B cell (primary cell): Measurements from ENCODE around the gene ZNF282. TPM values are rescaled to one million over a fixed set of nuclear protein-coding genes. Genes with fewer than 3 reads are reported as not detected.

Source experiments
- ATAC-seq: fragments of 200-7000 bp; cut with Tn5 transposase; one replicate; pipeline ENCODE4 v1.10.0; 2021; ENCODE audit warnings: low read depth, mild to moderate bottlenecking, moderate number of reproducible peaks, moderate library complexity
- CTCF ChIA-PET: fragments of 350-600 bp; sonication (Branson Sonifier 250); formaldehyde crosslinking; loops from one replicate; lab custom pipeline; 2021; ENCODE audit warnings: antibody characterized with exemption, inconsistent platforms; lab: Charles Lee
- POLR2A ChIA-PET: fragments of 350-600 bp; sonication (Branson Sonifier 250); formaldehyde crosslinking; loops from one replicate; lab custom pipeline; 2021; ENCODE audit warnings: antibody characterized with exemption; lab: Charles Lee
- DNase-seq: peaks from one replicate; pipeline ENCODE4 v3.0.0; 2013
- H2AFZ ChIP-seq: 2 replicates; pipeline ENCODE4 v1.6.1; 2012; ENCODE audit warnings: mild to moderate bottlenecking, low read depth, low read length; ENCODE audit not compliant: insufficient read depth, poor library complexity, severe bottlenecking
- H3K27ac ChIP-seq, 2 donors: 1 replicate in 1 of 2; 2 replicates in 1 of 2; pipeline ENCODE4 v1.5.1; 2012 to 2013; ENCODE audit warnings: low read length in 2 of 2, mild to moderate bottlenecking in 2 of 2, moderate library complexity in 1 of 2
- H3K27me3 ChIP-seq, 4 experiments: fragments of 200-600 bp in 1 of 4; sonication (generic) in 1 of 4; replicated peaks in 1 of 4; 1 replicate in 2 of 4; 2 replicates in 2 of 4; pipeline versions ENCODE4 v1.6.1 to v1.7.0; 2013 to 2016; ENCODE audit warnings: low read length in 3 of 4, mild to moderate bottlenecking in 2 of 4, mixed read lengths in 1 of 4, moderate library complexity in 1 of 4; ENCODE audit not compliant: insufficient read depth in 4 of 4, control insufficient read depth in 3 of 4; ENCODE audit errors: control extremely low read depth in 1 of 4
- H3K36me3 ChIP-seq, 2 experiments: replicated peaks in 1 of 2; 1 replicate in 1 of 2; 2 replicates in 1 of 2; pipeline versions ENCODE4 v1.6.1 to v1.7.1; 2013; ENCODE audit warnings: low read length in 1 of 2; ENCODE audit not compliant: insufficient read depth in 2 of 2, control insufficient read depth in 1 of 2; ENCODE audit errors: control extremely low read depth in 1 of 2, extremely low read depth in 1 of 2
- H3K4me1 ChIP-seq, 2 donors: fragments of 200-600 bp in 1 of 2; sonication (generic) in 1 of 2; 1 replicate in 1 of 2; 2 replicates in 1 of 2; pipeline versions ENCODE4 v1.5.1 to v1.6.1; 2013 to 2017; ENCODE audit warnings: low read length in 2 of 2; ENCODE audit not compliant: control insufficient read depth in 2 of 2, insufficient read depth in 2 of 2
- H3K4me2 ChIP-seq: replicated peaks from 2 replicates; pipeline ENCODE3; 2012; ENCODE audit warnings: mild to moderate bottlenecking, low read depth, low read length; ENCODE audit not compliant: poor library complexity, severe bottlenecking
- H3K4me3 ChIP-seq, 5 experiments: fragments of 200-600 bp in 1 of 5; sonication (generic) in 1 of 5; 1 replicate in 3 of 5; 2 replicates in 2 of 5; pipeline versions ENCODE4 v1.5.1 to v1.7.0; 2011 to 2016; ENCODE audit warnings: low read length in 4 of 5, mild to moderate bottlenecking in 4 of 5, low read depth in 2 of 5, control low read depth in 1 of 5, moderate library complexity in 1 of 5; ENCODE audit not compliant: insufficient read depth in 1 of 5; ENCODE audit errors: control extremely low read depth in 1 of 5, extremely low read depth in 1 of 5
- H3K79me2 ChIP-seq: fragments of 200-600 bp; sonication (generic); one replicate; pipeline ENCODE4 v1.6.0; 2016; ENCODE audit warnings: low read length; ENCODE audit not compliant: control insufficient read depth, insufficient read depth
- H3K9ac ChIP-seq: fragments of 200-600 bp; sonication (generic); 2 replicates; pipeline ENCODE4 v1.6.1; 2017; ENCODE audit warnings: mild to moderate bottlenecking, low read length, moderate library complexity
- H3K9me3 ChIP-seq, 3 donors: one replicate each; pipeline versions ENCODE4 v1.6.1 to v1.7.1; 2013; ENCODE audit warnings: low read length in 2 of 3; ENCODE audit not compliant: control insufficient read depth in 2 of 3, insufficient read depth in 1 of 3; ENCODE audit errors: control extremely low read depth in 1 of 3
- H4K20me1 ChIP-seq: 2 replicates; pipeline ENCODE4 v1.6.0; 2012; ENCODE audit warnings: mild to moderate bottlenecking, low read length; ENCODE audit not compliant: insufficient read depth, control insufficient read depth, poor library complexity, severe bottlenecking
- H3K27ac Mint-ChIP-seq: one replicate; pipeline ENCODE4 v1.8.0; 2021; ENCODE audit warnings: mixed read lengths
- H3K27me3 Mint-ChIP-seq: one replicate; pipeline ENCODE4 v1.8.0; 2021; ENCODE audit warnings: mixed read lengths
- H3K4me1 Mint-ChIP-seq: one replicate; pipeline ENCODE4 v1.8.0; 2021; ENCODE audit warnings: mixed read lengths
- H3K4me3 Mint-ChIP-seq: one replicate; pipeline ENCODE4 v1.8.0; 2021; ENCODE audit warnings: mixed read lengths
- H3K9me3 Mint-ChIP-seq: one replicate; pipeline ENCODE4 v1.8.0; 2022; ENCODE audit warnings: mixed read lengths; ENCODE audit not compliant: insufficient read depth
- EZH2 ChIP-seq: IDR thresholded peaks from 2 replicates; pipeline ENCODE4 v1.6.1; 2012; ENCODE audit warnings: borderline replicate concordance, low read depth, mild to moderate bottlenecking, moderate library complexity, low read length; ENCODE audit not compliant: insufficient read depth, poor library complexity, severe bottlenecking
- WGBS: methylation state at CpG from one replicate; pipeline ENCODE4 v1.1.5; 2013; ENCODE audit warnings: missing lambda C conversion rate; ENCODE audit not compliant: insufficient coverage; 5-methylcytosine and 5-hydroxymethylcytosine counted together
- intact Hi-C: fragments of 100-400 bp; cut with micrococcal nuclease; formaldehyde crosslinking; loops from one replicate; pipeline ENCODE4 v1.10.0; 2022
- polyA minus RNA-seq: library from RNA; depleted of rRNA, polyadenylated mRNA; stranded (reverse); fragments of >200 nt; gene quantifications from 2 replicates; pipeline ENCODE4 v1.2.3, GENCODE V29; 2012
- polyA plus RNA-seq: library from polyadenylated mRNA; depleted of rRNA; stranded (reverse); fragments of >200 nt; gene quantifications from 2 replicates; pipeline ENCODE4 v1.2.3, GENCODE V29; 2012
- total RNA-seq, 2 donors: library from RNA; stranded (reverse); fragments of 120-200 nt in 1 of 2; gene quantifications; 1 replicate in 1 of 2; 2 replicates in 1 of 2; pipeline versions ENCODE4 v1.2.3 to v1.2.4, GENCODE V29; 2013 to 2022
- TF ChIP-seq, protein P1 (sequence below): fragments of 200-600 bp; IDR thresholded peaks from one replicate; pipeline ENCODE4 v1.8.0; 2022; ENCODE audit warnings: antibody characterized with exemption, mild to moderate bottlenecking

ZNF282 gene
- total RNA-seq: 25.7 and 26.8 TPM in 2 replicates
- total RNA-seq (2013): 8.1 TPM
- 5.8 and 8.3 TPM in 2 replicates for polyA plus RNA-seq
- 14.1 and 15.7 TPM in 2 replicates for polyA minus RNA-seq

- TF ChIP-seq, protein P1, sequence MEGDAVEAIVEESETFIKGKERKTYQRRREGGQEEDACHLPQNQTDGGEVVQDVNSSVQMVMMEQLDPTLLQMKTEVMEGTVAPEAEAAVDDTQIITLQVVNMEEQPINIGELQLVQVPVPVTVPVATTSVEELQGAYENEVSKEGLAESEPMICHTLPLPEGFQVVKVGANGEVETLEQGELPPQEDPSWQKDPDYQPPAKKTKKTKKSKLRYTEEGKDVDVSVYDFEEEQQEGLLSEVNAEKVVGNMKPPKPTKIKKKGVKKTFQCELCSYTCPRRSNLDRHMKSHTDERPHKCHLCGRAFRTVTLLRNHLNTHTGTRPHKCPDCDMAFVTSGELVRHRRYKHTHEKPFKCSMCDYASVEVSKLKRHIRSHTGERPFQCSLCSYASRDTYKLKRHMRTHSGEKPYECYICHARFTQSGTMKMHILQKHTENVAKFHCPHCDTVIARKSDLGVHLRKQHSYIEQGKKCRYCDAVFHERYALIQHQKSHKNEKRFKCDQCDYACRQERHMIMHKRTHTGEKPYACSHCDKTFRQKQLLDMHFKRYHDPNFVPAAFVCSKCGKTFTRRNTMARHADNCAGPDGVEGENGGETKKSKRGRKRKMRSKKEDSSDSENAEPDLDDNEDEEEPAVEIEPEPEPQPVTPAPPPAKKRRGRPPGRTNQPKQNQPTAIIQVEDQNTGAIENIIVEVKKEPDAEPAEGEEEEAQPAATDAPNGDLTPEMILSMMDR: peak; percentile 58
- TF ChIP-seq EZH2: no peak
- WGBS: under 1% methylated on average over 88 of the region's 97 CpGs
- ChIA-PET POLR2A (interaction anchor here (0.5 to 1.2 kb wide), 5 partner anchors 48 to 245 kb away, joined by 3 to 21 read pairs (median 3); partner anchors contain the start of genes ZNF398 and ZNF425), CTCF (interaction anchor here (0.6 to 2.4 kb wide), 16 partner anchors 9 to 429 kb away, joined by 3 to 18 read pairs (median 4); partner anchors contain the start of genes ZNF398, ZNF425 and ZNF783)
- Histone ChIP-seq H3K79me2 (peaks cover 31% of the 10 kb centered on the region), H3K4me1 (peaks cover 14 to 18% of the 10 kb centered on the region in 2 donors), H3K9ac (peak within 1 kb of the TSS; percentile 94), H3K27me3 (no peaks in the 10 kb centered on the region), H3K9me3 (no peaks in the 10 kb centered on the region), H3K4me3 (peak within 1 kb of the TSS; percentile 60 to 92 (median 83)), H4K20me1 (peaks cover 10% of the 10 kb centered on the region), H2AFZ (peak within 1 kb of the TSS; percentile 94), H3K27ac (peak within 1 kb of the TSS; percentile 47 to 76), H3K4me2 (peak within 1 kb of the TSS; percentile 90), H3K36me3 (peaks cover 6 to 15% of the 10 kb centered on the region in 2 experiments)
- Mint-ChIP-seq H3K27ac (peak within 1 kb of the TSS; percentile 81), H3K4me1 (peaks cover 38% of the 10 kb centered on the region), H3K27me3 (no peaks in the 10 kb centered on the region), H3K4me3 (peak within 1 kb of the TSS; percentile 89), H3K9me3 (no peaks in the 10 kb centered on the region)
- ATAC-seq (peak; percentile 84), DNase-seq (peak; percentile 81)
- intact Hi-C loops: loop anchor here (1.0 to 5.0 kb wide), 6 partner anchors 48 to 642 kb away; partner anchors contain the start of genes ZNF398, ZNF425, ZNF746 and ZNF862
Measured at GRCh38 chr7:149195180-149196150, at the start of gene ZNF282. TSS of gene ZNF282 (plus strand) at chr7:149195546. CDS start at chr7:149195590, 44 bp downstream.
